Transverse colon (tissue), 4 donors: ENCODE measurements around the gene ZNF337.

Experiments
- CTCF ChIP-seq, 5 experiments: fragments of 200-600 bp in 3 of 5; fragments of 450-650 bp in 2 of 5; sonication (generic) in 3 of 5; IDR thresholded peaks; 1 replicate in 2 of 5; 2 replicates in 3 of 5; pipeline ENCODE4 v1.5.1; 2016 to 2017; ENCODE audit warnings: antibody characterized with exemption in 5 of 5, inconsistent platforms in 3 of 5, mild to moderate bottlenecking in 2 of 5, moderate library complexity in 1 of 5
- EP300 ChIP-seq: sonication (generic); formaldehyde crosslinking; IDR thresholded peaks from one replicate; pipeline ENCODE4 v1.6.1; 2017; ENCODE audit warnings: antibody characterized with exemption, low read depth
- POLR2A ChIP-seq: fragments of 450-650 bp; IDR thresholded peaks from one replicate; pipeline ENCODE4 v1.6.1; 2016; ENCODE audit warnings: antibody characterized with exemption, mild to moderate bottlenecking, moderate library complexity
- POLR2AphosphoS5 ChIP-seq, 3 donors: sonication (generic); formaldehyde crosslinking; IDR thresholded peaks; one replicate each; pipeline ENCODE4 v1.6.1; 2016; ENCODE audit warnings: antibody characterized with exemption in 3 of 3

GRCh38 chr20:25720285-25720684, 23.6 kb upstream of the ZNF337 start:
- TF ChIP-seq CTCF (IDR thresholded peaks at IDR 0.05) (no peak), POLR2A (no peak), POLR2AphosphoS5 (IDR thresholded peaks at IDR 0.05) (no peak), EP300 (no peak)
